ENCODE data around the gene ANKRD65. TPM values are rescaled to one million over a fixed set of nuclear protein-coding genes. Genes with fewer than 3 reads are reported as not detected.
A peak's percentile ranks its signal among the peaks of the same experiment; 100 is the strongest.
"Not testable (repeated sequence)": the region's sequence is repeated elsewhere in the genome, so short reads cannot be mapped to it uniquely, and the experiment has no call there.

ANKRD65 gene
- polyA plus RNA-seq, 2 donors: 10.6 to 12.4 TPM

- H3K4me3 ChIP-seq (ENCODE audit: low read depth in 1 of 2, low read length in 2 of 2): peak overlapping the region in 1 of 2 donors; percentile 5
These were observed 10.1 kb upstream of the ANKRD65 start for GRCh38 chr1:1430992-1431844.

GRCh38 chr1:1430114-1430982 lies 9.3 kb upstream of the ANKRD65 start:
- Histone ChIP-seq H3K4me3 (ENCODE audit: low read depth in 1 of 2, low read length in 2 of 2) (peak overlapping the region in 1 of 2 donors; percentile 5), H3K27ac (ENCODE audit: low read depth in 2 of 2, low read length in 1 of 2) (peak overlapping the region; percentile 97 to 99), H3K4me1 (ENCODE audit: control insufficient read depth in 2 of 2, insufficient read depth in 2 of 2, low read length in 1 of 2) (peaks cover 25 to 39% of the 10 kb centered on the region in 2 donors), H3K36me3 (ENCODE audit: control insufficient read depth in 2 of 2, insufficient read depth in 2 of 2, low read length in 1 of 2) (no peaks in the 10 kb centered on the region), H3K27me3 (ENCODE audit: control insufficient read depth in 1 of 2, insufficient read depth in 2 of 2, low read length in 2 of 2) (no peaks in the 10 kb centered on the region), H3K9me3 (ENCODE audit: control insufficient read depth in 2 of 2, insufficient read depth in 1 of 2, low read depth in 1 of 2, low read length in 1 of 2) (no peaks in the 10 kb centered on the region)
- 15 to 16% methylated on average over 34 to 35 of the region's 35 CpGs for WGBS, 2 donors

More at GRCh38 chr1:1430992-1431844, 10.1 kb upstream of the ANKRD65 start:
- Histone ChIP-seq H3K27me3 (ENCODE audit: control insufficient read depth in 1 of 2, insufficient read depth in 2 of 2, low read length in 2 of 2) (no peaks in the 10 kb centered on the region), H3K4me1 (ENCODE audit: control insufficient read depth in 2 of 2, insufficient read depth in 2 of 2, low read length in 1 of 2) (peaks cover 25 to 41% of the 10 kb centered on the region in 2 donors), H3K9me3 (ENCODE audit: control insufficient read depth in 2 of 2, insufficient read depth in 1 of 2, low read depth in 1 of 2, low read length in 1 of 2) (no peaks in the 10 kb centered on the region), H3K36me3 (ENCODE audit: control insufficient read depth in 2 of 2, insufficient read depth in 2 of 2, low read length in 1 of 2) (no peaks in the 10 kb centered on the region), H3K27ac (ENCODE audit: low read depth in 2 of 2, low read length in 1 of 2) (peak overlapping the region; percentile 97 to 99)
- WGBS, 2 donors: 48 to 54% methylated on average over 16 to 18 of the region's 18 CpGs

GRCh38 chr1:1429671-1430073 lies 8.6 kb upstream of the ANKRD65 start:
- peak overlapping the region; percentile 63 to 97 for H3K27ac ChIP-seq (ENCODE audit: low read depth in 2 of 2, low read length in 1 of 2)
- no peaks in the 10 kb centered on the region for H3K36me3 ChIP-seq (ENCODE audit: control insufficient read depth in 2 of 2, insufficient read depth in 2 of 2, low read length in 1 of 2)
- H3K4me3 ChIP-seq (ENCODE audit: low read depth in 1 of 2, low read length in 2 of 2): no peak overlapping the region
- peaks cover 24 to 32% of the 10 kb centered on the region in 2 donors for H3K4me1 ChIP-seq (ENCODE audit: control insufficient read depth in 2 of 2, insufficient read depth in 2 of 2, low read length in 1 of 2)
- no peaks in the 10 kb centered on the region for H3K9me3 ChIP-seq (ENCODE audit: control insufficient read depth in 2 of 2, insufficient read depth in 1 of 2, low read depth in 1 of 2, low read length in 1 of 2)
- H3K27me3 ChIP-seq (ENCODE audit: control insufficient read depth in 1 of 2, insufficient read depth in 2 of 2, low read length in 2 of 2): no peaks in the 10 kb centered on the region
- WGBS, 2 donors: 58 to 72% methylated on average over 6 of the region's 6 CpGs

GRCh38 chr1:1428967-1429366 lies 7.9 kb upstream of the ANKRD65 start:
- peaks cover 22 to 27% of the 10 kb centered on the region in 2 donors for H3K4me1 ChIP-seq (ENCODE audit: control insufficient read depth in 2 of 2, insufficient read depth in 2 of 2, low read length in 1 of 2)

GRCh38 chr1:1428174-1428573 lies 7.1 kb upstream of the ANKRD65 start:
- Histone ChIP-seq H3K4me1 (ENCODE audit: control insufficient read depth in 2 of 2, insufficient read depth in 2 of 2, low read length in 1 of 2) (peaks cover 20 to 22% of the 10 kb centered on the region in 2 donors), H3K27ac (ENCODE audit: low read depth in 2 of 2, low read length in 1 of 2) (no peak overlapping the region), H3K27me3 (ENCODE audit: control insufficient read depth in 1 of 2, insufficient read depth in 2 of 2, low read length in 2 of 2) (no peaks in the 10 kb centered on the region), H3K4me3 (ENCODE audit: low read depth in 1 of 2, low read length in 2 of 2) (no peak overlapping the region), H3K9me3 (ENCODE audit: control insufficient read depth in 2 of 2, insufficient read depth in 1 of 2, low read depth in 1 of 2, low read length in 1 of 2) (no peaks in the 10 kb centered on the region), H3K36me3 (ENCODE audit: control insufficient read depth in 2 of 2, insufficient read depth in 2 of 2, low read length in 1 of 2) (no peaks in the 10 kb centered on the region)
- 67 to 69% methylated on average over 13 to 19 of the region's 19 CpGs for whole genome bisulfite sequencing, 2 donors

More at GRCh38 chr1:1428967-1429366, 7.9 kb upstream of the ANKRD65 start:
- H3K27ac ChIP-seq (ENCODE audit: low read depth in 2 of 2, low read length in 1 of 2); H3K36me3 ChIP-seq (ENCODE audit: control insufficient read depth in 2 of 2, insufficient read depth in 2 of 2, low read length in 1 of 2); H3K9me3 ChIP-seq (ENCODE audit: control insufficient read depth in 2 of 2, insufficient read depth in 1 of 2, low read depth in 1 of 2, low read length in 1 of 2); H3K4me3 ChIP-seq (ENCODE audit: low read depth in 1 of 2, low read length in 2 of 2); H3K27me3 ChIP-seq (ENCODE audit: control insufficient read depth in 1 of 2, insufficient read depth in 2 of 2, low read length in 2 of 2): not testable (repeated sequence)
- 88 to 93% methylated on average over 3 to 6 of the region's 6 CpGs for WGBS, 2 donors

- Histone ChIP-seq H3K27ac (ENCODE audit: low read depth in 2 of 2, low read length in 1 of 2) (no peak overlapping the region), H3K4me3 (ENCODE audit: low read depth in 1 of 2, low read length in 2 of 2) (peak overlapping the region in 1 of 2 donors; percentile 41), H3K4me1 (ENCODE audit: control insufficient read depth in 2 of 2, insufficient read depth in 2 of 2, low read length in 1 of 2) (peaks cover 17 to 21% of the 10 kb centered on the region in 2 donors), H3K9me3 (ENCODE audit: control insufficient read depth in 2 of 2, insufficient read depth in 1 of 2, low read depth in 1 of 2, low read length in 1 of 2) (no peaks in the 10 kb centered on the region), H3K27me3 (ENCODE audit: control insufficient read depth in 1 of 2, insufficient read depth in 2 of 2, low read length in 2 of 2) (no peaks in the 10 kb centered on the region), H3K36me3 (ENCODE audit: control insufficient read depth in 2 of 2, insufficient read depth in 2 of 2, low read length in 1 of 2) (no peaks in the 10 kb centered on the region)
- WGBS, 2 donors: 0 to 2% methylated on average over 9 to 20 of the region's 22 CpGs
These were observed 6.7 kb upstream of the ANKRD65 start for GRCh38 chr1:1427820-1428148.

- no peak overlapping the region for H3K27ac ChIP-seq (ENCODE audit: low read depth in 2 of 2, low read length in 1 of 2)
- H3K4me3 ChIP-seq (ENCODE audit: low read depth in 1 of 2, low read length in 2 of 2): peak overlapping the region in 1 of 2 donors; percentile 41
- H3K4me1 ChIP-seq (ENCODE audit: control insufficient read depth in 2 of 2, insufficient read depth in 2 of 2, low read length in 1 of 2): peaks cover 12 to 18% of the 10 kb centered on the region in 2 donors
- 8 to 9% methylated on average over 49 to 66 of the region's 66 CpGs for WGBS, 2 donors
- H3K9me3 ChIP-seq (ENCODE audit: control insufficient read depth in 2 of 2, insufficient read depth in 1 of 2, low read depth in 1 of 2, low read length in 1 of 2): no peaks in the 10 kb centered on the region
- H3K36me3 ChIP-seq (ENCODE audit: control insufficient read depth in 2 of 2, insufficient read depth in 2 of 2, low read length in 1 of 2): no peaks in the 10 kb centered on the region
- H3K27me3 ChIP-seq (ENCODE audit: control insufficient read depth in 1 of 2, insufficient read depth in 2 of 2, low read length in 2 of 2): no peaks in the 10 kb centered on the region
These were observed 6.2 kb upstream of the ANKRD65 start for GRCh38 chr1:1427106-1427819.

GRCh38 chr1:1426496-1427105 lies 5.5 kb upstream of the ANKRD65 start:
- no peak overlapping the region for H3K4me3 ChIP-seq (ENCODE audit: low read depth in 1 of 2, low read length in 2 of 2)
- H3K27me3 ChIP-seq (ENCODE audit: control insufficient read depth in 1 of 2, insufficient read depth in 2 of 2, low read length in 2 of 2): no peaks in the 10 kb centered on the region
- WGBS, 2 donors: 22 to 25% methylated on average over 9 to 19 of the region's 19 CpGs
- H3K4me1 ChIP-seq (ENCODE audit: control insufficient read depth in 2 of 2, insufficient read depth in 2 of 2, low read length in 1 of 2): peaks cover 9 to 15% of the 10 kb centered on the region in 2 donors
- H3K9me3 ChIP-seq (ENCODE audit: control insufficient read depth in 2 of 2, insufficient read depth in 1 of 2, low read depth in 1 of 2, low read length in 1 of 2): no peaks in the 10 kb centered on the region
- H3K27ac ChIP-seq (ENCODE audit: low read depth in 2 of 2, low read length in 1 of 2): peak overlapping the region in 1 of 2 donors; percentile 18
- H3K36me3 ChIP-seq (ENCODE audit: control insufficient read depth in 2 of 2, insufficient read depth in 2 of 2, low read length in 1 of 2): no peaks in the 10 kb centered on the region
